Mesendoderm (in vitro differentiated cells): ENCODE data around the gene GJA3.

ENCODE experiments used
- DNase-seq: peaks from one replicate; pipeline ENCODE4 v3.0.0; 2013
- H2AK5ac ChIP-seq: 2 replicates; pipeline ENCODE4 v1.6.1; 2013; ENCODE audit warnings: low read length, inconsistent platforms
- H2BK120ac ChIP-seq: 2 replicates; pipeline ENCODE4 v1.6.1; 2013; ENCODE audit warnings: low read depth, mild to moderate bottlenecking, low read length, moderate library complexity, mixed read lengths
- H2BK15ac ChIP-seq: replicated peaks from 2 replicates; pipeline ENCODE4 v1.6.1; 2013; ENCODE audit warnings: low read depth, mild to moderate bottlenecking, moderate library complexity
- H2BK5ac ChIP-seq: 2 replicates; pipeline ENCODE4 v1.6.1; 2013; ENCODE audit warnings: low read length, inconsistent platforms
- H3K18ac ChIP-seq: 2 replicates; pipeline ENCODE4 v1.6.1; 2013; ENCODE audit warnings: mild to moderate bottlenecking, low read length, mixed read lengths
- H3K23ac ChIP-seq: one replicate; pipeline ENCODE4 v1.6.1; 2013; ENCODE audit warnings: low read length
- H3K27ac ChIP-seq: 2 replicates; pipeline ENCODE4 v1.5.1; 2013; ENCODE audit warnings: low read depth, mild to moderate bottlenecking, inconsistent platforms, low read length, moderate library complexity
- H3K27me3 ChIP-seq: 2 replicates; pipeline ENCODE4 v1.6.1; 2013; ENCODE audit warnings: low read length, control low read depth, mild to moderate bottlenecking, inconsistent platforms; ENCODE audit not compliant: insufficient read depth, poor library complexity
- H3K36me3 ChIP-seq: 2 replicates; pipeline ENCODE4 v1.6.1; 2013; ENCODE audit warnings: low read length, inconsistent platforms; ENCODE audit not compliant: control insufficient read depth, insufficient read depth
- H3K4ac ChIP-seq: one replicate; pipeline ENCODE4 v1.6.1; 2013; ENCODE audit warnings: low read depth, mild to moderate bottlenecking, low read length, moderate library complexity
- H3K4me1 ChIP-seq: 2 replicates; pipeline ENCODE4 v1.6.1; 2013; ENCODE audit warnings: low read depth, low read length, inconsistent platforms; ENCODE audit not compliant: control insufficient read depth
- H3K4me2 ChIP-seq: 2 replicates; pipeline ENCODE4 v1.6.1; 2013; ENCODE audit warnings: low read length
- H3K4me3 ChIP-seq: 2 replicates; pipeline ENCODE4 v1.5.1; 2013; ENCODE audit warnings: mild to moderate bottlenecking, low read length
- H3K56ac ChIP-seq: one replicate; pipeline ENCODE4 v1.6.1; 2013; ENCODE audit warnings: low read length
- H3K79me1 ChIP-seq: 2 replicates; pipeline ENCODE4 v1.6.1; 2013; ENCODE audit warnings: low read length, inconsistent platforms
- H3K79me2 ChIP-seq: 2 replicates; pipeline ENCODE4 v1.6.1; 2013; ENCODE audit warnings: mild to moderate bottlenecking, low read length; ENCODE audit not compliant: control insufficient read depth, insufficient read depth
- H3K9ac ChIP-seq: 2 replicates; pipeline ENCODE4 v1.6.1; 2013; ENCODE audit warnings: low read length, inconsistent platforms
- H4K5ac ChIP-seq: one replicate; pipeline ENCODE4 v1.6.1; 2013; ENCODE audit warnings: low read length
- H4K8ac ChIP-seq: one replicate; pipeline ENCODE4 v1.6.1; 2013; ENCODE audit warnings: low read depth, mild to moderate bottlenecking, control low read depth, low read length, moderate library complexity
- WGBS: extraction: QIAGEN DNeasy Blood & Tissue Kit; methylation state at CpG from one replicate; pipeline ENCODE4 v1.1.7; 2013; ENCODE audit warnings: low lambda C conversion rate, missing lambda C conversion rate; ENCODE audit not compliant: insufficient coverage; ENCODE audit errors: extremely low coverage; 5-methylcytosine and 5-hydroxymethylcytosine counted together

The GJA3 gene

GRCh38 chr13:20197361-20197834 lies 36.5 kb upstream of the GJA3 start:
- H3K79me2 ChIP-seq: no peaks in the 10 kb centered on the region
- H3K4me2 ChIP-seq: no peak overlapping the region
- no peak overlapping the region for H3K23ac ChIP-seq
- no peak overlapping the region for H3K4me3 ChIP-seq
- H3K36me3 ChIP-seq: no peaks in the 10 kb centered on the region
- H2BK120ac ChIP-seq: no peak overlapping the region
- H3K9ac ChIP-seq: no peak overlapping the region
- no peak overlapping the region for H4K8ac ChIP-seq
- no peaks in the 10 kb centered on the region for H3K4me1 ChIP-seq
- H3K18ac ChIP-seq: no peak overlapping the region
- peaks cover 27% of the 10 kb centered on the region for H3K27me3 ChIP-seq
- no peak overlapping the region for H2AK5ac ChIP-seq
- H3K56ac ChIP-seq: no peak overlapping the region
- 100% methylated on average over 1 of the region's 5 CpGs for WGBS
- H2BK5ac ChIP-seq: no peak overlapping the region
- no peak overlapping the region for H2BK15ac ChIP-seq
- DNase-seq: peak; percentile 37
- H3K4ac ChIP-seq: no peak overlapping the region
- no peak overlapping the region for H4K5ac ChIP-seq
- no peak overlapping the region for H3K27ac ChIP-seq
- H3K79me1 ChIP-seq: no peaks in the 10 kb centered on the region

GRCh38 chr13:20195801-20196200 lies 34.9 kb upstream of the GJA3 start:
- Histone ChIP-seq H3K18ac (no peak overlapping the region), H3K36me3 (no peaks in the 10 kb centered on the region), H3K79me2 (no peaks in the 10 kb centered on the region), H3K27me3 (peaks cover 39% of the 10 kb centered on the region), H3K4ac (no peak overlapping the region), H2BK5ac (no peak overlapping the region), H4K8ac (no peak overlapping the region), H3K4me2 (no peak overlapping the region), H2AK5ac (no peak overlapping the region), H3K4me3 (no peak overlapping the region), H2BK15ac (no peak overlapping the region), H3K9ac (no peak overlapping the region), H3K23ac (no peak overlapping the region), H4K5ac (no peak overlapping the region), H3K27ac (no peak overlapping the region), H3K4me1 (no peaks in the 10 kb centered on the region), H2BK120ac (no peak overlapping the region), H3K79me1 (no peaks in the 10 kb centered on the region), H3K56ac (no peak overlapping the region)
- DNase-seq: no peak
- WGBS: no CpG with 5 or more reads among the region's 8 CpGs

DNA sequence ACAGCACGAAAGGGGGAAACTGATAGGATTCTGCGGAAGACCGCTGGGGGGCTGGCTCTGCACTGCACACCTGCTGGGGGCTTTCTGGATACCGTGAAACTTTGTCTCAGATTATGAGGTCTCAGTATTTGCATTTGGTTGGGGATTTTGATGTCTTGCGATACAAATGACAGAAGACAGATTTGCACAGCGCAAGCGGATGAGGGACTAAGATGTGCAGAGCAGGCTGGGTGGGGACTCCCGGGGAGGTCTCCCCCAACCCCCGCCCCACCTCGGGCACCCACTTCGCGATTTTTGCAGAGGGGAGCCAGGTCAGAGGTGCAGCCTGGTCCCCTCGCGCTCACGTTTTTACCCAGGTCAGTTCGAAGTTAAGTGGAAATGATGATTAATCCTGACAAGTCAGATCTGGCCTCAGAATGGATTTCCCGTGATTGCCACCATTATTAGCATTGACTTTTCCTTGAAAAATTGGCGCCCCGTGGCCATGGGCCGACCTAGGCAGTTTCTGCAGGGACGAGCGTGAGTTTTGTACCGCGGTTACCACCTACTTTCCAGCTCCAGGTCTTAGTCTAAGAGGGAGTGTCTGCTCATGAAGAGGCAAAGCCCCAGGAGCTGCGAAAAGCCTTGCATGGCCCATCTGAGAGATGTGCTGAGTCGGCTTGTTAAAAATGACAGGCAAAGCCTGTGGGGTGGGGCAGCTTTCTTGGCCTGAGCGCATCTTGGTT lies 33.2 kb upstream of the GJA3 start:
- Histone ChIP-seq H3K27ac (no peak overlapping the region), H2BK15ac (no peak overlapping the region), H3K4ac (no peak overlapping the region), H3K9ac (no peak overlapping the region), H4K8ac (no peak overlapping the region), H4K5ac (no peak overlapping the region), H2BK120ac (no peak overlapping the region), H3K4me2 (no peak overlapping the region), H3K79me1 (no peaks in the 10 kb centered on the region), H3K18ac (no peak overlapping the region), H3K56ac (no peak overlapping the region), H3K36me3 (no peaks in the 10 kb centered on the region), H3K4me3 (no peak overlapping the region), H2AK5ac (no peak overlapping the region), H3K79me2 (no peaks in the 10 kb centered on the region), H3K23ac (no peak overlapping the region), H3K4me1 (no peaks in the 10 kb centered on the region), H3K27me3 (peaks cover 43% of the 10 kb centered on the region), H2BK5ac (no peak overlapping the region)
- WGBS: no CpG with 5 or more reads among the region's 27 CpGs
- DNase-seq: no peak

DNA sequence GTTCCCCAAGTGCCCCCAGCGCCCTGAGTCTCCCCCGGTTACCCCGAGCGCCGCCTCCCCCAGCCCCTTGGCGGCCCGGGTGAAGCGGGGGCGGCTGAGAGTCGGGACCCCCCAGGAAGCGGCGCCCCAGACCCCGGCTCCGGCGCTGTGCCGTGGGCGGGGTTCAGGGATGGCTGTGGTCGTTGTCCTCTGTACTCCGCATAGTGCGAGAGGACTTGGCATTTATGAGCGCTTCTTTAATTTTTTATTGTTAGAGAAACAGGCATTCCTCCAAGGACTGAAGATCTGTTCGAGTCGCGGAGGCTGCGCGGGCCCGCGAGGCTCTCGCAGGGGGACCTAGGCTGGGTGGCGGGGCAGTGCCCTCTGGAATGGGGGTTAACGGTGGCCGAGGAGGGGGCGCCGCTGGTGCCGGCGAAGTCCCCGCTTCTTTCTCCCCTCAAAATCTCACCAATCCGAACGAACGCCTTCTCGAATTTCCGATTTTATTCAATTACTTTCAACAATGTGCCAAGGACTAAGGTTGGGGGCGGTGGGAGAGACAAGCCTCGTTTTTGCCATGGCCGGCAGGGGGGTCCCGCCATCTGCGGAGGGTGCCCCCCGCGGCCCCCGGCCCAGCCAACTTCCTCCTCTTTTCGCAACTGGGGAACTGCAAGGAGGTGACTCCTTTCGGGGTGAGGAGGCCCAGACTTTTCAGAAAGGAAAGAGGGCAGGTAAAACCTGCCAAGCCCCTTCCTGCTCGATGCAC lies 32.5 kb upstream of the GJA3 start:
- no peak overlapping the region for H4K8ac ChIP-seq
- no peaks in the 10 kb centered on the region for H3K79me1 ChIP-seq
- no peak overlapping the region for H3K9ac ChIP-seq
- no peaks in the 10 kb centered on the region for H3K4me1 ChIP-seq
- H3K36me3 ChIP-seq: no peaks in the 10 kb centered on the region
- H3K4me2 ChIP-seq: peak overlapping the region; percentile 19
- DNase-seq: no peak
- H3K79me2 ChIP-seq: no peaks in the 10 kb centered on the region
- no peak overlapping the region for H2BK120ac ChIP-seq
- H2BK15ac ChIP-seq: no peak overlapping the region
- no peak overlapping the region for H3K27ac ChIP-seq
- no peak overlapping the region for H3K56ac ChIP-seq
- peaks cover 43% of the 10 kb centered on the region for H3K27me3 ChIP-seq
- peak overlapping the region; percentile 33 for H3K18ac ChIP-seq
- no peak overlapping the region for H2AK5ac ChIP-seq
- H3K23ac ChIP-seq: no peak overlapping the region
- no peak overlapping the region for H2BK5ac ChIP-seq
- no peak overlapping the region for H3K4me3 ChIP-seq
- H4K5ac ChIP-seq: no peak overlapping the region
- H3K4ac ChIP-seq: no peak overlapping the region
- no CpG with 5 or more reads among the region's 53 CpGs for WGBS

DNA sequence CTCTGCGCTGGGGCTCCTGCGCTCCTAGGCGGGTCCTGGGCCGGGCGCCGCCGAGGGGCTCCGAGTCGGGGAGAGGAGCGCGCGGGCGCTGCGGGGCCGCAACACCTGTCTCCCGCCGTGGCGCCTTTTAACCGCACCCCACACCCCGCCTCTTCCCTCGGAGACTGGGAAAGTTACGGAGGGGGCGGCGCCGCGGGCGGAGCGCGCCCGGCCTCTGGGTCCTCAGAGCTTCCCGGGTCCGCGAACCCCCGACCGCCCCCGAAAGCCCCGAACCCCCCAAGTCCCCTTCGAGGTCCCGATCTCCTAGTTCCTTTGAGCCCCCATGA lies 31.9 kb upstream of the GJA3 start, which contains the start of gene GJB2:
GJB2 (minus strand) TSS at position 103 of the 326 bp plus-strand sequence. CDS start 3,357 bp downstream, outside the sequence.
- H3K4me1 ChIP-seq: no peaks in the 10 kb centered on the region
- DNase-seq: no peak
- no peak within 1 kb of the TSS for H2AK5ac ChIP-seq
- H3K4me2 ChIP-seq: peak within 1 kb of the TSS; percentile 71
- no peak within 1 kb of the TSS for H2BK5ac ChIP-seq
- no peaks in the 10 kb centered on the region for H3K36me3 ChIP-seq
- H3K27me3 ChIP-seq: peaks cover 43% of the 10 kb centered on the region
- no peak within 1 kb of the TSS for H4K5ac ChIP-seq
- H3K4ac ChIP-seq: no peak within 1 kb of the TSS
- H3K79me2 ChIP-seq: no peaks in the 10 kb centered on the region
- no peak within 1 kb of the TSS for H2BK120ac ChIP-seq
- H4K8ac ChIP-seq: no peak within 1 kb of the TSS
- no peaks in the 10 kb centered on the region for H3K79me1 ChIP-seq
- no CpG with 5 or more reads among the region's 39 CpGs for WGBS
- peak within 1 kb of the TSS; percentile 33 for H3K18ac ChIP-seq
- peak within 1 kb of the TSS; percentile 81 for H3K23ac ChIP-seq
- H3K27ac ChIP-seq: no peak within 1 kb of the TSS
- H3K9ac ChIP-seq: peak within 1 kb of the TSS; percentile 30
- no peak within 1 kb of the TSS for H3K4me3 ChIP-seq
- peak within 1 kb of the TSS; percentile 66 for H3K56ac ChIP-seq
- no peak within 1 kb of the TSS for H2BK15ac ChIP-seq
